Measurements from ENCODE around the gene RHOA. TPM values are rescaled to one million over a fixed set of nuclear protein-coding genes. Genes with fewer than 3 reads are reported as not detected.

The RHOA gene
- total RNA-seq, 6 experiments from 2014 or later: 142 to 251 (median 171) TPM

DNA sequence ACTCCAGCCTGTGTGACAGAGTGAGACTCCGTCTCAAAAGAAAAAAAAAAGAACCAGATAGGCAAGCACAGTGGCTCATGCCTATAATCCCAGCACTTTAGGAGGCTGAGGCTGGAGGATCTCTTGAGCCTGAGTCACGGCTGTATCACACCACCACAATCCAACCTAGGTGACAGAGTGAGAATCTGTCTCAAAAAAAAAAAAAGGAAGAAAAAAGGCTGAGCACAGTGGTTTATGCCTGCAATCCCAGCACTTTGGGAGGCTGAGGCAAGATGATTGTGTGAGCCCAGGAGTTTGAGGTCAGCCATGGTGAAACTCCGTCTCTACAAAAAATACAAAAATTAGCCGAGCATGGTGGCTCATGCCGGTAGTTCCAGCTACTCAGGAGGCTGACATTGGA is 23.0 kb upstream of the RHOA start:
- WGBS (ENCODE audit: insufficient coverage, low coverage, low lambda C conversion rate, missing lambda C conversion rate): 83% methylated on average over 3 of the region's 5 CpGs
- no peak overlapping the region for H3K27ac ChIP-seq
- no peak overlapping the region for H3K4me3 ChIP-seq
- TF ChIP-seq, protein P1, sequence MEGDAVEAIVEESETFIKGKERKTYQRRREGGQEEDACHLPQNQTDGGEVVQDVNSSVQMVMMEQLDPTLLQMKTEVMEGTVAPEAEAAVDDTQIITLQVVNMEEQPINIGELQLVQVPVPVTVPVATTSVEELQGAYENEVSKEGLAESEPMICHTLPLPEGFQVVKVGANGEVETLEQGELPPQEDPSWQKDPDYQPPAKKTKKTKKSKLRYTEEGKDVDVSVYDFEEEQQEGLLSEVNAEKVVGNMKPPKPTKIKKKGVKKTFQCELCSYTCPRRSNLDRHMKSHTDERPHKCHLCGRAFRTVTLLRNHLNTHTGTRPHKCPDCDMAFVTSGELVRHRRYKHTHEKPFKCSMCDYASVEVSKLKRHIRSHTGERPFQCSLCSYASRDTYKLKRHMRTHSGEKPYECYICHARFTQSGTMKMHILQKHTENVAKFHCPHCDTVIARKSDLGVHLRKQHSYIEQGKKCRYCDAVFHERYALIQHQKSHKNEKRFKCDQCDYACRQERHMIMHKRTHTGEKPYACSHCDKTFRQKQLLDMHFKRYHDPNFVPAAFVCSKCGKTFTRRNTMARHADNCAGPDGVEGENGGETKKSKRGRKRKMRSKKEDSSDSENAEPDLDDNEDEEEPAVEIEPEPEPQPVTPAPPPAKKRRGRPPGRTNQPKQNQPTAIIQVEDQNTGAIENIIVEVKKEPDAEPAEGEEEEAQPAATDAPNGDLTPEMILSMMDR (IDR thresholded peaks at IDR 0.05): no peak
- TF ChIP-seq POLR2A (IDR thresholded peaks at IDR 0.05): no peak
- intact Hi-C loops (cut with DNase I): no loop called here
- no peaks in the 10 kb centered on the region for H3K27me3 ChIP-seq
- no peaks in the 10 kb centered on the region for H3K9me3 ChIP-seq
- ATAC-seq (peak in 2 of 4 donors; percentile 38 to 42), DNase-seq (no peak)
- peaks cover 0 to 4% (median 0%) of the 10 kb centered on the region in 4 donors for H3K4me1 ChIP-seq
- H3K36me3 ChIP-seq: no peaks in the 10 kb centered on the region

- peaks cover 0 to 5% (median 0%) of the 10 kb centered on the region in 4 donors for H3K4me1 ChIP-seq
- WGBS (ENCODE audit: insufficient coverage, low coverage, low lambda C conversion rate, missing lambda C conversion rate): 4% methylated on average over 9 of the region's 9 CpGs
- H3K4me3 ChIP-seq: peak overlapping the region; percentile 64 to 90 (median 71)
- intact Hi-C loops (cut with DNase I): no loop called here
- ATAC-seq (peak; percentile 5 to 29 (median 13)), DNase-seq (no peak)
- TF ChIP-seq, protein P1 (IDR thresholded peaks at IDR 0.05): no peak
- no peak for TF ChIP-seq POLR2A (IDR thresholded peaks at IDR 0.05)
- no peaks in the 10 kb centered on the region for H3K9me3 ChIP-seq
- peaks cover 0 to 15% (median 3%) of the 10 kb centered on the region in 4 donors for H3K36me3 ChIP-seq
- peak overlapping the region; percentile 68 to 84 (median 68) for H3K27ac ChIP-seq
- no peaks in the 10 kb centered on the region for H3K27me3 ChIP-seq
Observed at GRCh38 chr3:49428752-49429080, 16.9 kb upstream of the RHOA start.

DNA sequence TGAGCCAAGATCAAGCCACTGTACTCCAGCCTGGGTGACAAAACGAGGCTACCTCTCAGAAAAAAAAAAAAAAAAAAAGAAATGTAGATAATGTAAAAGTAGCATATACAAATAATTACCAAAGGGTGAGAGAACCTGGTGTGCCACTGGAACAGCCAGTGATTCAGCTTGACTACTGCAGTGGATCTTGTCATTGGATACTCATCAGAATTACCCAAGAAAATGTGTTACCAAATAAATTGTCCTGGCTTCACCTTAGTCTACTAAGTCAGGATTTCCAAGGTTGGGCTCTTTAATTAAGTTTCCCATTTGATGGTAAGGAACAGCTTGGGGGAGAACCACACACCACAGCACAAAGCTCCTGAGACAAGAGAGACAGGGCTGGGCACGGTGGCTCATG is 15.8 kb upstream of the RHOA start:
- no peaks in the 10 kb centered on the region for H3K27me3 ChIP-seq
- intact Hi-C loops (cut with DNase I): no loop called here
- no peak overlapping the region for H3K27ac ChIP-seq
- 100% methylated on average over 1 of the region's 2 CpGs for WGBS (ENCODE audit: insufficient coverage, low coverage, low lambda C conversion rate, missing lambda C conversion rate)
- H3K36me3 ChIP-seq: peaks cover 0 to 15% (median 3%) of the 10 kb centered on the region in 4 donors
- ATAC-seq (no peak), DNase-seq (no peak)
- peaks cover 0 to 13% (median 3%) of the 10 kb centered on the region in 4 donors for H3K4me1 ChIP-seq
- H3K9me3 ChIP-seq: no peaks in the 10 kb centered on the region
- TF ChIP-seq POLR2A (IDR thresholded peaks at IDR 0.05): no peak
- TF ChIP-seq, protein P1 (IDR thresholded peaks at IDR 0.05): no peak
- no peak overlapping the region for H3K4me3 ChIP-seq

GRCh38 chr3:49424816-49425215 is 13.0 kb upstream of the RHOA start:
- H3K4me3 ChIP-seq: no peak overlapping the region
- intact Hi-C loops (cut with DNase I): no loop called here
- no peaks in the 10 kb centered on the region for H3K27me3 ChIP-seq
- peaks cover 0 to 28% (median 6%) of the 10 kb centered on the region in 4 donors for H3K4me1 ChIP-seq
- H3K27ac ChIP-seq: no peak overlapping the region
- no peaks in the 10 kb centered on the region for H3K9me3 ChIP-seq
- DNase-seq (no peak), ATAC-seq (no peak)
- no peak for TF ChIP-seq POLR2A (IDR thresholded peaks at IDR 0.05)
- TF ChIP-seq, protein P1 (IDR thresholded peaks at IDR 0.05): no peak
- WGBS (ENCODE audit: insufficient coverage, low coverage, low lambda C conversion rate, missing lambda C conversion rate): no CpG with 5 or more reads among the region's 6 CpGs
- H3K36me3 ChIP-seq: peaks cover 0 to 15% (median 3%) of the 10 kb centered on the region in 4 donors

All from right lobe of liver (tissue), 6 donors.